Activated CD4-positive, alpha-beta T cell treated with anti-CD3 and anti-CD28 coated beads, Interleukin-2, amount 10 ng/mL, durations not matched to agents 24 days and 14 days (primary cell): ENCODE results near the gene LRRC4C. TPM values are rescaled to one million over a fixed set of nuclear protein-coding genes. Genes with fewer than 3 reads are reported as not detected.
"Not testable (repeated sequence)": the region's sequence is repeated elsewhere in the genome, so short reads cannot be mapped to it uniquely, and the experiment has no call there.

ENCODE experiments used
- DNase-seq: peaks from one replicate; pipeline ENCODE4 v3.0.0; 2022
- H3K27ac Mint-ChIP-seq: one replicate; pipeline ENCODE4 v1.8.0; 2022; ENCODE audit warnings: mild to moderate bottlenecking, mixed read lengths
- H3K27me3 Mint-ChIP-seq: one replicate; pipeline ENCODE4 v1.8.0; 2022; ENCODE audit warnings: mixed read lengths
- H3K36me3 Mint-ChIP-seq: one replicate; pipeline ENCODE4 v1.8.0; 2022; ENCODE audit warnings: low read depth, mild to moderate bottlenecking, mixed read lengths
- H3K4me1 Mint-ChIP-seq: one replicate; pipeline ENCODE4 v1.8.0; 2021; ENCODE audit warnings: mixed read lengths
- H3K4me3 Mint-ChIP-seq: one replicate; pipeline ENCODE4 v1.8.0; 2022; ENCODE audit warnings: mild to moderate bottlenecking, moderate library complexity, mixed read lengths
- H3K9me3 Mint-ChIP-seq: one replicate; pipeline ENCODE4 v1.8.0; 2021; ENCODE audit warnings: mixed read lengths
- intact Hi-C: fragments of 100-400 bp; cut with micrococcal nuclease; formaldehyde crosslinking; loops from one replicate; pipeline ENCODE4 v1.15.1; 2023
- total RNA-seq: library from RNA; stranded (reverse); gene quantifications from 2 replicates; pipeline ENCODE4 v1.2.3, GENCODE V29; 2022

The LRRC4C gene
- total RNA-seq, 1 donor from 2014 or later: not detected

- DNase-seq: no peak
- no peak overlapping the region for H3K4me3 Mint-ChIP-seq
- H3K9me3 Mint-ChIP-seq: peaks cover 8% of the 10 kb centered on the region
- no peaks in the 10 kb centered on the region for H3K36me3 Mint-ChIP-seq
- H3K27me3 Mint-ChIP-seq: no peaks in the 10 kb centered on the region
- no peaks in the 10 kb centered on the region for H3K4me1 Mint-ChIP-seq
- H3K27ac Mint-ChIP-seq: no peak overlapping the region
- intact Hi-C loops: no loop called here
These were observed 574.0 kb downstream of the LRRC4C start for GRCh38 chr11:40885250-40885954.

- DNase-seq: no peak
- intact Hi-C loops: no loop called here
- Mint-ChIP-seq H3K27me3 (no peaks in the 10 kb centered on the region), H3K4me3 (no peak overlapping the region), H3K27ac (no peak overlapping the region), H3K36me3 (no peaks in the 10 kb centered on the region), H3K4me1 (no peaks in the 10 kb centered on the region), H3K9me3 (peaks cover 6% of the 10 kb centered on the region)
These were observed 577.2 kb downstream of the LRRC4C start for GRCh38 chr11:40882301-40882700.

- intact Hi-C loops: no loop called here
- no peaks in the 10 kb centered on the region for H3K36me3 Mint-ChIP-seq
- H3K27me3 Mint-ChIP-seq: no peaks in the 10 kb centered on the region
- no peak overlapping the region for H3K27ac Mint-ChIP-seq
- H3K4me3 Mint-ChIP-seq: no peak overlapping the region
- no peak for DNase-seq
- peaks cover 12% of the 10 kb centered on the region for H3K9me3 Mint-ChIP-seq
- H3K4me1 Mint-ChIP-seq: no peaks in the 10 kb centered on the region
These were observed 579.5 kb downstream of the LRRC4C start for GRCh38 chr11:40879911-40880310.

GRCh38 chr11:40877981-40878380 lies 581.5 kb downstream of the LRRC4C start:
- Mint-ChIP-seq H3K27ac (no peak overlapping the region), H3K27me3 (no peaks in the 10 kb centered on the region), H3K9me3 (peaks cover 12% of the 10 kb centered on the region), H3K4me3 (no peak overlapping the region), H3K36me3 (no peaks in the 10 kb centered on the region), H3K4me1 (no peaks in the 10 kb centered on the region)
- intact Hi-C loops: no loop called here
- DNase-seq: no peak

GRCh38 chr11:40877256-40877655 lies 582.2 kb downstream of the LRRC4C start:
- no peak for DNase-seq
- intact Hi-C loops: no loop called here
- no peaks in the 10 kb centered on the region for H3K4me1 Mint-ChIP-seq
- H3K27ac Mint-ChIP-seq: no peak overlapping the region
- no peaks in the 10 kb centered on the region for H3K27me3 Mint-ChIP-seq
- peaks cover 9% of the 10 kb centered on the region for H3K9me3 Mint-ChIP-seq
- H3K4me3 Mint-ChIP-seq: no peak overlapping the region
- no peaks in the 10 kb centered on the region for H3K36me3 Mint-ChIP-seq

- Mint-ChIP-seq H3K4me1 (no peaks in the 10 kb centered on the region), H3K36me3 (no peaks in the 10 kb centered on the region), H3K27ac (no peak overlapping the region), H3K4me3 (no peak overlapping the region), H3K27me3 (no peaks in the 10 kb centered on the region), H3K9me3 (peaks cover 7% of the 10 kb centered on the region)
- intact Hi-C loops: no loop called here
- DNase-seq: no peak
These were observed 591.3 kb downstream of the LRRC4C start for GRCh38 chr11:40867991-40868632.

GRCh38 chr11:40857754-40858153 lies 601.7 kb downstream of the LRRC4C start:
- H3K27ac Mint-ChIP-seq, H3K9me3 Mint-ChIP-seq, intact Hi-C loops, H3K36me3 Mint-ChIP-seq, H3K27me3 Mint-ChIP-seq, H3K4me1 Mint-ChIP-seq, H3K4me3 Mint-ChIP-seq, DNase-seq: not testable (repeated sequence)

- Mint-ChIP-seq H3K9me3 (peaks cover 6% of the 10 kb centered on the region), H3K36me3 (no peaks in the 10 kb centered on the region), H3K4me3 (no peak overlapping the region), H3K27ac (no peak overlapping the region), H3K27me3 (no peaks in the 10 kb centered on the region), H3K4me1 (no peaks in the 10 kb centered on the region)
- intact Hi-C loops: no loop called here
- no peak for DNase-seq
These were observed 616.6 kb downstream of the LRRC4C start for GRCh38 chr11:40842750-40843339.

GRCh38 chr11:40841231-40841630 lies 618.2 kb downstream of the LRRC4C start:
- H3K4me1 Mint-ChIP-seq: no peaks in the 10 kb centered on the region
- H3K27ac Mint-ChIP-seq: no peak overlapping the region
- no peak overlapping the region for H3K4me3 Mint-ChIP-seq
- H3K9me3 Mint-ChIP-seq: peaks cover 6% of the 10 kb centered on the region
- no peaks in the 10 kb centered on the region for H3K36me3 Mint-ChIP-seq
- H3K27me3 Mint-ChIP-seq: no peaks in the 10 kb centered on the region
- intact Hi-C loops: no loop called here
- no peak for DNase-seq

- no peak for DNase-seq
- H3K27ac Mint-ChIP-seq: no peak overlapping the region
- H3K9me3 Mint-ChIP-seq: peaks cover 10% of the 10 kb centered on the region
- no peaks in the 10 kb centered on the region for H3K4me1 Mint-ChIP-seq
- intact Hi-C loops: no loop called here
- no peaks in the 10 kb centered on the region for H3K27me3 Mint-ChIP-seq
- H3K36me3 Mint-ChIP-seq: no peaks in the 10 kb centered on the region
- H3K4me3 Mint-ChIP-seq: no peak overlapping the region
These were observed 621.2 kb downstream of the LRRC4C start for GRCh38 chr11:40838181-40838683.

- H3K4me1 Mint-ChIP-seq: no peaks in the 10 kb centered on the region
- intact Hi-C loops: no loop called here
- no peaks in the 10 kb centered on the region for H3K36me3 Mint-ChIP-seq
- no peak overlapping the region for H3K27ac Mint-ChIP-seq
- H3K9me3 Mint-ChIP-seq: peaks cover 18% of the 10 kb centered on the region
- no peak overlapping the region for H3K4me3 Mint-ChIP-seq
- no peak for DNase-seq
- no peaks in the 10 kb centered on the region for H3K27me3 Mint-ChIP-seq
These were observed 632.3 kb downstream of the LRRC4C start for GRCh38 chr11:40827116-40827515.

- Mint-ChIP-seq H3K4me3 (no peak overlapping the region), H3K9me3 (peaks cover 20% of the 10 kb centered on the region), H3K36me3 (no peaks in the 10 kb centered on the region), H3K27ac (no peak overlapping the region), H3K4me1 (no peaks in the 10 kb centered on the region), H3K27me3 (no peaks in the 10 kb centered on the region)
- no peak for DNase-seq
- intact Hi-C loops: no loop called here
These were observed 632.9 kb downstream of the LRRC4C start for GRCh38 chr11:40826601-40827000.

- no peak overlapping the region for H3K4me3 Mint-ChIP-seq
- no peak overlapping the region for H3K27ac Mint-ChIP-seq
- H3K4me1 Mint-ChIP-seq: no peaks in the 10 kb centered on the region
- intact Hi-C loops: no loop called here
- no peak for DNase-seq
- H3K36me3 Mint-ChIP-seq: no peaks in the 10 kb centered on the region
- H3K27me3 Mint-ChIP-seq: no peaks in the 10 kb centered on the region
- H3K9me3 Mint-ChIP-seq: peaks cover 20% of the 10 kb centered on the region
These were observed 634.1 kb downstream of the LRRC4C start for GRCh38 chr11:40825201-40825834.

- Mint-ChIP-seq H3K27me3 (no peaks in the 10 kb centered on the region), H3K36me3 (no peaks in the 10 kb centered on the region), H3K4me3 (no peak overlapping the region), H3K9me3 (peaks cover 20% of the 10 kb centered on the region), H3K4me1 (no peaks in the 10 kb centered on the region), H3K27ac (no peak overlapping the region)
- DNase-seq: no peak
- intact Hi-C loops: no loop called here
These were observed 640.2 kb downstream of the LRRC4C start for GRCh38 chr11:40819230-40819629.
